GM12892 (cell line): ENCODE data around the gene MUSTN1.

Experiments used
- POLR2A ChIP-seq: IDR thresholded peaks from 2 replicates; pipeline ENCODE4 v1.6.1; 2011; ENCODE audit warnings: low read depth, low read length, control low read depth
- POLR2AphosphoS5 ChIP-seq: IDR thresholded peaks from 2 replicates; pipeline ENCODE4 v1.6.1; 2011; ENCODE audit warnings: low read depth, low read length, control low read depth
- TAF1 ChIP-seq: IDR thresholded peaks from 2 replicates; pipeline ENCODE4 v1.6.1; 2011; ENCODE audit warnings: low read depth, mild to moderate bottlenecking, control low read depth, low read length, borderline replicate concordance

DNA sequence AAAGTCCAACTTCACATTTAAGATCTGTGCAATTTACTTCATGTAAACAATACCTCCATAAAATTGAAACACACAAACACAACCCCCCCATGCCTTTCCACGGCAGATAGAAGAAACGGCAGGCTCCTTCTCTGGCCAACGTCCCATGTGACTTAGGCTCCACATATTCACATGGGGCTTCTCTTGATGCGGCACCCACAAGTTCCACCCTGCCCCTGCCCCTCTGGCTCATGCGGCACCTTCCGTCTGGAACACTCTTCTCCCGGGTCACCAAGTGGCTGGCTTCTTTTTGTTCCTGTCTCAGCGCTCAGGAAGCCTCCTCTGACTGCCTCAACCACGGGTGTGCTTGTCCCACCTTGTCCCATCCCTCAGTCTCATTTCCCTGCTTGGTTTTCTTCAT is 36.9 kb upstream of the MUSTN1 start:
- TF ChIP-seq POLR2A = no peak
- TF ChIP-seq TAF1 = no peak
- TF ChIP-seq POLR2AphosphoS5 = no peak
